HepG2 (cell line): Measurements from ENCODE around the gene GPX2. TPM values are rescaled to one million over a fixed set of nuclear protein-coding genes. Genes with fewer than 3 reads are reported as not detected.

Experiments
- ATAC-seq: fragments of 200-7000 bp; cut with Tn5 transposase; 3 replicates; pipeline ENCODE4 v1.9.1; 2020; ENCODE audit warnings: mild to moderate bottlenecking, moderate library complexity
- BruUV-seq: library from RNA; stranded (reverse); fragments of 400-500 nt; replicated peaks from 2 replicates; lab custom pipeline; 2021; lab: Mats Ljungman, UMichigan
- CTCF ChIA-PET: fragments of 300-600 bp; formaldehyde crosslinking; extraction: SDS; loops from one replicate; lab custom pipeline; 2021; ENCODE audit warnings: low total read pairs, inconsistent platforms, low intra/inter-chr PET ratio; lab: Yijun Ruan, JAX
- POLR2A ChIA-PET: fragments of 350-600 bp; sonication (Branson Sonifier 250); formaldehyde crosslinking; loops from one replicate; lab custom pipeline; 2020; ENCODE audit warnings: antibody characterized with exemption, inconsistent platforms; lab: Yijun Ruan, JAX
- DNase-seq: peaks from one replicate; pipeline ENCODE4 v3.0.0-alpha.2; 2015; ENCODE audit warnings: low spot score
- FAIRE-seq: peaks from 3 replicates; lab custom pipeline; 2011; peaks lifted over from hg19 to GRCh38; lab: Jason Lieb, UNC
- H2AFZ ChIP-seq: one replicate; pipeline ENCODE4 v1.6.1; 2011; ENCODE audit warnings: low read length, inconsistent platforms
- H3K27ac ChIP-seq: fragments of 300-600 bp; 3 replicates; pipeline ENCODE4 v1.8.0; 2011; ENCODE audit warnings: mixed run types, mild to moderate bottlenecking, mixed read lengths, low read length, inconsistent platforms; ENCODE audit not compliant: insufficient read depth; ENCODE audit errors: extremely low read length
- H3K27me3 ChIP-seq, 2 experiments: fragments of 200-600 bp in 1 of 2; 2 replicates in 1 of 2; 3 replicates in 1 of 2; pipeline versions ENCODE4 v1.6.0 to v1.8.0; 2011; ENCODE audit warnings: low read length in 2 of 2, mild to moderate bottlenecking in 2 of 2, moderate library complexity in 2 of 2, inconsistent platforms in 1 of 2; ENCODE audit not compliant: insufficient read depth in 2 of 2, control insufficient read depth in 1 of 2
- H3K36me3 ChIP-seq, 2 experiments: fragments of 200-600 bp in 1 of 2; replicated peaks in 1 of 2; 2 replicates in 1 of 2; 3 replicates in 1 of 2; pipeline versions ENCODE4 v1.5.1 to v1.8.0; 2011; ENCODE audit warnings: low read length in 2 of 2, inconsistent platforms in 1 of 2; ENCODE audit not compliant: insufficient read depth in 2 of 2, control insufficient read depth in 1 of 2
- H3K4me1 ChIP-seq: 2 replicates; pipeline ENCODE4 v1.5.1; 2012; ENCODE audit warnings: low read length, inconsistent platforms; ENCODE audit not compliant: insufficient read depth
- H3K4me2 ChIP-seq: 2 replicates; pipeline ENCODE4 v1.6.0; 2011; ENCODE audit warnings: low read depth, low read length, inconsistent platforms
- H3K4me3 ChIP-seq, 3 experiments: fragments of 200-600 bp in 1 of 3; sonication (generic), shearing (Covaris generic) in 1 of 3; replicated peaks in 1 of 3; 2 replicates each; pipeline ENCODE4 v1.5.1; 2011 to 2016; ENCODE audit warnings: low read length in 3 of 3, inconsistent platforms in 2 of 3, low read depth in 2 of 3, mild to moderate bottlenecking in 2 of 3, control low read depth in 1 of 3, mixed read lengths in 1 of 3; ENCODE audit not compliant: insufficient read depth in 1 of 3
- H3K79me2 ChIP-seq: one replicate; pipeline ENCODE4 v1.6.1; 2011; ENCODE audit warnings: low read length, inconsistent platforms; ENCODE audit not compliant: insufficient read depth
- H3K9ac ChIP-seq: 2 replicates; pipeline ENCODE4 v1.6.0; 2011; ENCODE audit warnings: mild to moderate bottlenecking, low read depth, low read length, inconsistent platforms; ENCODE audit not compliant: insufficient read depth
- H3K9me3 ChIP-seq: 2 replicates; pipeline ENCODE4 v1.5.1; 2012; ENCODE audit warnings: mild to moderate bottlenecking, low read length
- H4K20me1 ChIP-seq: 2 replicates; pipeline ENCODE4 v1.6.0; 2011; ENCODE audit warnings: inconsistent platforms, mild to moderate bottlenecking, low read length, moderate library complexity; ENCODE audit not compliant: insufficient read depth
- ARHGAP35 ChIP-seq: sonication (generic); formaldehyde crosslinking; IDR thresholded peaks from 2 replicates; pipeline ENCODE4 v1.9.0; 2022; ENCODE audit warnings: mild to moderate bottlenecking, inconsistent platforms, moderate library complexity, missing genetic modification reagents, borderline replicate concordance
- ATF7 ChIP-seq, 2 experiments: fragments of 450-650 bp in 1 of 2; sonication (generic) in 1 of 2; formaldehyde crosslinking in 1 of 2; IDR thresholded peaks; 2 replicates each; pipeline versions ENCODE4 v1.4.0 to v1.6.1; 2016 to 2020; ENCODE audit warnings: antibody characterized with exemption in 1 of 2, mild to moderate bottlenecking in 1 of 2, missing genetic modification reagents in 1 of 2
- FOXJ3 ChIP-seq: sonication (generic); formaldehyde crosslinking; IDR thresholded peaks from 2 replicates; pipeline ENCODE4 v1.4.0; 2020; ENCODE audit warnings: missing genetic modification reagents, mild to moderate bottlenecking, borderline replicate concordance
- KLF16 ChIP-seq, 2 experiments: sonication (generic) in 1 of 2; formaldehyde crosslinking in 1 of 2; IDR thresholded peaks; 2 replicates each; pipeline versions ENCODE4 v1.6.1 to v1.8.0; 2016 to 2023; ENCODE audit warnings: missing genetic modification reagents in 2 of 2, missing compliant biosample characterization in 1 of 2
- MTF1 ChIP-seq: sonication (generic); formaldehyde crosslinking; IDR thresholded peaks from 2 replicates; pipeline ENCODE4 v1.5.0; 2020; ENCODE audit warnings: missing genetic modification reagents
- MXI1 ChIP-seq: IDR thresholded peaks from 3 replicates; pipeline ENCODE4 v1.6.1; 2012; ENCODE audit warnings: low read depth, low read length, inconsistent platforms, borderline replicate concordance
- PHF8 ChIP-seq: sonication (generic); formaldehyde crosslinking; IDR thresholded peaks from 2 replicates; pipeline ENCODE4 v1.5.0; 2020; ENCODE audit warnings: missing genetic modification reagents
- SATB2 ChIP-seq: sonication (generic); formaldehyde crosslinking; IDR thresholded peaks from 2 replicates; pipeline ENCODE4 v1.5.0; 2020; ENCODE audit warnings: missing genetic modification reagents
- TBX2 ChIP-seq: sonication (generic); formaldehyde crosslinking; IDR thresholded peaks from 2 replicates; pipeline ENCODE4 v1.5.0; 2020; ENCODE audit warnings: missing genetic modification reagents, mild to moderate bottlenecking, borderline replicate concordance
- ZNF3 ChIP-seq: IDR thresholded peaks from 2 replicates; pipeline ENCODE4 v1.7.0; 2017; ENCODE audit warnings: inconsistent platforms
- ZNF383 ChIP-seq: sonication (generic); formaldehyde crosslinking; IDR thresholded peaks from 2 replicates; pipeline ENCODE4 v1.4.0; 2020; ENCODE audit warnings: missing genetic modification reagents, mild to moderate bottlenecking, borderline replicate concordance
- ZNF619 ChIP-seq: sonication (generic); formaldehyde crosslinking; IDR thresholded peaks from 2 replicates; pipeline ENCODE4 v1.4.0; 2020; ENCODE audit warnings: mild to moderate bottlenecking, missing genetic modification reagents
- ZNF629 ChIP-seq: sonication (generic); formaldehyde crosslinking; conservative IDR thresholded peaks from 2 replicates; pipeline ENCODE4 v1.5.0; 2020; ENCODE audit warnings: missing genetic modification reagents
- ZSCAN29 ChIP-seq: sonication (generic); formaldehyde crosslinking; conservative IDR thresholded peaks from 2 replicates; pipeline ENCODE4 v1.4.0; 2020; ENCODE audit warnings: mild to moderate bottlenecking, missing genetic modification reagents
- WGBS: methylation state at CpG from one replicate; pipeline ENCODE4 v1.1.6; 2017; ENCODE audit warnings: low lambda C conversion rate; 5-methylcytosine and 5-hydroxymethylcytosine counted together
- in situ Hi-C: cut with HindIII; loops from 2 replicates; pipeline ENCODE4 v1.10.0; 2017; ENCODE audit warnings: low pct_unique_long_range_greater_than_20kb; ENCODE audit not compliant: extremely low pct_ligation_motif_present
- intact Hi-C: fragments of 100-400 bp; cut with micrococcal nuclease; formaldehyde crosslinking; loops from one replicate; pipeline ENCODE4 v1.10.0; 2022; ENCODE audit not compliant: unreplicated experiment
- polyA plus RNA-seq, 8 experiments: library from polyadenylated mRNA; depleted of rRNA in 3 of 8; stranded (reverse) in 7 of 8; unstranded in 1 of 8; fragments of >200 nt; fragmentation: Illumina TruSeq in 4 of 8; extraction: Trizol in 4 of 8; gene quantifications; 2 replicates each; pipeline versions ENCODE4 v1.2.1 to v1.2.3, GENCODE V29; 2011 to 2016; ENCODE audit warnings: low read depth in 4 of 8, missing spikeins in 1 of 8, mixed read lengths in 1 of 8; ENCODE audit not compliant: insufficient read depth in 1 of 8
- total RNA-seq, 5 experiments: library from RNA; depleted of rRNA; stranded (reverse); fragments of >200 nt; fragmentation: Illumina TruSeq; extraction: Trizol; gene quantifications; 2 replicates each; pipeline ENCODE4 v1.2.3, GENCODE V29; 2016; ENCODE audit warnings: low read depth in 1 of 5
- TF ChIP-seq, protein P1 (sequence below): sonication (generic); formaldehyde crosslinking; IDR thresholded peaks from 2 replicates; pipeline ENCODE4 v1.8.0; 2022; ENCODE audit warnings: mild to moderate bottlenecking, missing genetic modification reagents, moderate library complexity
- TF ChIP-seq, protein P2 (sequence below): sonication (generic); formaldehyde crosslinking; IDR thresholded peaks from 2 replicates; pipeline ENCODE4 v1.5.1; 2020; ENCODE audit warnings: missing genetic modification reagents, mild to moderate bottlenecking, borderline replicate concordance
- TF ChIP-seq, protein P3 (sequence below): sonication (generic); formaldehyde crosslinking; IDR thresholded peaks from 2 replicates; pipeline ENCODE4 v1.5.1; 2020; ENCODE audit warnings: mild to moderate bottlenecking, missing genetic modification reagents, moderate library complexity
- TF ChIP-seq, protein P4 (sequence below): sonication (generic); formaldehyde crosslinking; conservative IDR thresholded peaks from 2 replicates; pipeline ENCODE4 v1.4.0; 2020; ENCODE audit warnings: missing genetic modification reagents

The GPX2 gene
- total and polyA plus RNA-seq, 2 of the 13 experiments (the other 11 are each of a cell fraction or from before 2014, with no cell fraction given): 526 to 674 TPM

DNA sequence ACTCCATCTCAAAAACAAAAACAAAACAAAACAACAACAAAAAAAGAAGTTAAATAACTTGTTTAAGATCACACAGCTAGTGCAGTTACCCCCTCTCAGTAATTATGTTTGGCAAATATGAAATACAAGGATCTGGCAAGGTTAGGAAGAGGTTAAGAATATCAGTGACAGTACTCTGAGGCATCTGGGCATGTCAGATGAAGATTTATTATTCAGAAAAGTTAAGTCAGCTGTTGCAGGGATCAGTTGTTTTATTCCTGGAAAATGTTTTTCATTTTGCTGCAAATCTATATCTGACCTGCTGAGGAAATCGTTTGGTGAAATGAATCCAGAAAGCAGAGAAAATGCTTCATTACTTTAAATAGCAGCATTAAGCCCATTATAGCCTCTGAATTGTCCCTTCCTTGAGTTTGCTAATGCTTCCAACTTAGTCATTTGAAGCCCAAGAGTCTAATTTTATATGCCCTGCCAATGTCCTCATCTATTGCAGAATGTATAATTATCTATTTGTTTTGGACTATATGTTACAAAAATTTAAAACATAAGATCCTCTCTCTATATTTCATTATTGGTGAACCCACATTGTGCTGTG lies 8.1 kb downstream of the GPX2 start:
- ChIA-PET CTCF (no interaction called here), POLR2A (no interaction called here)
- in situ Hi-C loops (no loop called here), intact Hi-C loops (loop anchor here (10.0 kb wide), 1 partner anchor 230 kb away; the partner anchor contains the start of gene PLEKHG3)
- H3K79me2 ChIP-seq: no peaks in the 10 kb centered on the region
- no peaks in the 10 kb centered on the region for H3K9me3 ChIP-seq
- peaks cover 59% of the 10 kb centered on the region for H3K4me1 ChIP-seq
- no peak overlapping the region for H3K4me3 ChIP-seq
- WGBS: 78% methylated on average over 1 of the region's 1 CpG
- no peak overlapping the region for H2AFZ ChIP-seq
- H3K36me3 ChIP-seq: peaks cover 3 to 12% of the 10 kb centered on the region in 2 experiments; a peak in 4 of 5 replicates
- DNase-seq (no peak), FAIRE-seq (no peak), ATAC-seq (no peak)
- no peak overlapping the region for H3K4me2 ChIP-seq
- no peaks in the 10 kb centered on the region; the same call in 1 of the 2 replicates for H4K20me1 ChIP-seq
- BruUV-seq: TSS peak; percentile 36
- no peaks in the 10 kb centered on the region for H3K27me3 ChIP-seq
- no peak overlapping the region for H3K9ac ChIP-seq
- TF ChIP-seq, protein P1, sequence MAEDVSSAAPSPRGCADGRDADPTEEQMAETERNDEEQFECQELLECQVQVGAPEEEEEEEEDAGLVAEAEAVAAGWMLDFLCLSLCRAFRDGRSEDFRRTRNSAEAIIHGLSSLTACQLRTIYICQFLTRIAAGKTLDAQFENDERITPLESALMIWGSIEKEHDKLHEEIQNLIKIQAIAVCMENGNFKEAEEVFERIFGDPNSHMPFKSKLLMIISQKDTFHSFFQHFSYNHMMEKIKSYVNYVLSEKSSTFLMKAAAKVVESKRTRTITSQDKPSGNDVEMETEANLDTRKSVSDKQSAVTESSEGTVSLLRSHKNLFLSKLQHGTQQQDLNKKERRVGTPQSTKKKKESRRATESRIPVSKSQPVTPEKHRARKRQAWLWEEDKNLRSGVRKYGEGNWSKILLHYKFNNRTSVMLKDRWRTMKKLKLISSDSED (CRISPR knock-in tag): no peak
- no peak for TF ChIP-seq MXI1
- TF ChIP-seq, protein P2, sequence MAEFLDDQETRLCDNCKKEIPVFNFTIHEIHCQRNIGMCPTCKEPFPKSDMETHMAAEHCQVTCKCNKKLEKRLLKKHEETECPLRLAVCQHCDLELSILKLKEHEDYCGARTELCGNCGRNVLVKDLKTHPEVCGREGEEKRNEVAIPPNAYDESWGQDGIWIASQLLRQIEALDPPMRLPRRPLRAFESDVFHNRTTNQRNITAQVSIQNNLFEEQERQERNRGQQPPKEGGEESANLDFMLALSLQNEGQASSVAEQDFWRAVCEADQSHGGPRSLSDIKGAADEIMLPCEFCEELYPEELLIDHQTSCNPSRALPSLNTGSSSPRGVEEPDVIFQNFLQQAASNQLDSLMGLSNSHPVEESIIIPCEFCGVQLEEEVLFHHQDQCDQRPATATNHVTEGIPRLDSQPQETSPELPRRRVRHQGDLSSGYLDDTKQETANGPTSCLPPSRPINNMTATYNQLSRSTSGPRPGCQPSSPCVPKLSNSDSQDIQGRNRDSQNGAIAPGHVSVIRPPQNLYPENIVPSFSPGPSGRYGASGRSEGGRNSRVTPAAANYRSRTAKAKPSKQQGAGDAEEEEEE (CRISPR knock-in tag): no peak
- TF ChIP-seq MTF1 (CRISPR knock-in tag): no peak
- no peak for TF ChIP-seq ARHGAP35 (CRISPR knock-in tag)
- no peak for TF ChIP-seq ATF7 (IDR thresholded peaks at IDR 0.05)
- no peak for TF ChIP-seq ATF7 (CRISPR knock-in tag; IDR thresholded peaks at IDR 0.05)
- TF ChIP-seq TBX2 (CRISPR knock-in tag): no peak
- no peak for TF ChIP-seq ZNF3
- no peak for TF ChIP-seq ZSCAN29
- TF ChIP-seq KLF16 (CRISPR knock-in tag; IDR thresholded peaks at IDR 0.05): no peak
- TF ChIP-seq, protein P3, sequence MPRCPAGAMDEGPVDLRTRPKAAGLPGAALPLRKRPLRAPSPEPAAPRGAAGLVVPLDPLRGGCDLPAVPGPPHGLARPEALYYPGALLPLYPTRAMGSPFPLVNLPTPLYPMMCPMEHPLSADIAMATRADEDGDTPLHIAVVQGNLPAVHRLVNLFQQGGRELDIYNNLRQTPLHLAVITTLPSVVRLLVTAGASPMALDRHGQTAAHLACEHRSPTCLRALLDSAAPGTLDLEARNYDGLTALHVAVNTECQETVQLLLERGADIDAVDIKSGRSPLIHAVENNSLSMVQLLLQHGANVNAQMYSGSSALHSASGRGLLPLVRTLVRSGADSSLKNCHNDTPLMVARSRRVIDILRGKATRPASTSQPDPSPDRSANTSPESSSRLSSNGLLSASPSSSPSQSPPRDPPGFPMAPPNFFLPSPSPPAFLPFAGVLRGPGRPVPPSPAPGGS (CRISPR knock-in tag): no peak
- TF ChIP-seq ZNF383: no peak
- TF ChIP-seq FOXJ3 (CRISPR knock-in tag): no peak
- TF ChIP-seq ZNF619 (CRISPR knock-in tag): no peak
- no peak for TF ChIP-seq PHF8 (CRISPR knock-in tag)
- TF ChIP-seq, protein P4, sequence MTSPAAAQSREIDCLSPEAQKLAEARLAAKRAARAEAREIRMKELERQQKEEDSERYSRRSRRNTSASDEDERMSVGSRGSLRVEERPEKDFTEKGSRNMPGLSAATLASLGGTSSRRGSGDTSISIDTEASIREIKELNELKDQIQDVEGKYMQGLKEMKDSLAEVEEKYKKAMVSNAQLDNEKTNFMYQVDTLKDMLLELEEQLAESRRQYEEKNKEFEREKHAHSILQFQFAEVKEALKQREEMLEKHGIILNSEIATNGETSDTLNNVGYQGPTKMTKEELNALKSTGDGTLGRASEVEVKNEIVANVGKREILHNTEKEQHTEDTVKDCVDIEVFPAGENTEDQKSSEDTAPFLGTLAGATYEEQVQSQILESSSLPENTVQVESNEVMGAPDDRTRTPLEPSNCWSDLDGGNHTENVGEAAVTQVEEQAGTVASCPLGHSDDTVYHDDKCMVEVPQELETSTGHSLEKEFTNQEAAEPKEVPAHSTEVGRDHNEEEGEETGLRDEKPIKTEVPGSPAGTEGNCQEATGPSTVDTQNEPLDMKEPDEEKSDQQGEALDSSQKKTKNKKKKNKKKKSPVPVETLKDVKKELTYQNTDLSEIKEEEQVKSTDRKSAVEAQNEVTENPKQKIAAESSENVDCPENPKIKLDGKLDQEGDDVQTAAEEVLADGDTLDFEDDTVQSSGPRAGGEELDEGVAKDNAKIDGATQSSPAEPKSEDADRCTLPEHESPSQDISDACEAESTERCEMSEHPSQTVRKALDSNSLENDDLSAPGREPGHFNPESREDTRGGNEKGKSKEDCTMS (CRISPR knock-in tag): no peak
- TF ChIP-seq SATB2 (CRISPR knock-in tag): no peak
- no peak for TF ChIP-seq ZNF629 (CRISPR knock-in tag)
- no peak overlapping the region for H3K27ac ChIP-seq
